ENCODE results near the gene COL5A1. TPM values are rescaled to one million over a fixed set of nuclear protein-coding genes. Genes with fewer than 3 reads are reported as not detected.
"Not testable (repeated sequence)": the region's sequence is repeated elsewhere in the genome, so short reads cannot be mapped to it uniquely, and the experiment has no call there.

Gene COL5A1
- total RNA-seq, 4 donors from 2014 or later = 13.3 to 55.0 (median 27.0) TPM

- DNase-seq (ENCODE audit: low spot score) = no peak
- TF ChIP-seq, protein P1, sequence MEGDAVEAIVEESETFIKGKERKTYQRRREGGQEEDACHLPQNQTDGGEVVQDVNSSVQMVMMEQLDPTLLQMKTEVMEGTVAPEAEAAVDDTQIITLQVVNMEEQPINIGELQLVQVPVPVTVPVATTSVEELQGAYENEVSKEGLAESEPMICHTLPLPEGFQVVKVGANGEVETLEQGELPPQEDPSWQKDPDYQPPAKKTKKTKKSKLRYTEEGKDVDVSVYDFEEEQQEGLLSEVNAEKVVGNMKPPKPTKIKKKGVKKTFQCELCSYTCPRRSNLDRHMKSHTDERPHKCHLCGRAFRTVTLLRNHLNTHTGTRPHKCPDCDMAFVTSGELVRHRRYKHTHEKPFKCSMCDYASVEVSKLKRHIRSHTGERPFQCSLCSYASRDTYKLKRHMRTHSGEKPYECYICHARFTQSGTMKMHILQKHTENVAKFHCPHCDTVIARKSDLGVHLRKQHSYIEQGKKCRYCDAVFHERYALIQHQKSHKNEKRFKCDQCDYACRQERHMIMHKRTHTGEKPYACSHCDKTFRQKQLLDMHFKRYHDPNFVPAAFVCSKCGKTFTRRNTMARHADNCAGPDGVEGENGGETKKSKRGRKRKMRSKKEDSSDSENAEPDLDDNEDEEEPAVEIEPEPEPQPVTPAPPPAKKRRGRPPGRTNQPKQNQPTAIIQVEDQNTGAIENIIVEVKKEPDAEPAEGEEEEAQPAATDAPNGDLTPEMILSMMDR (IDR thresholded peaks at IDR 0.05) = no peak
- ATAC-seq (ENCODE audit: low FRiP score) = no peak
Measured at GRCh38 chr9:134683714-134684374, 42.2 kb downstream of the COL5A1 start.

DNA sequence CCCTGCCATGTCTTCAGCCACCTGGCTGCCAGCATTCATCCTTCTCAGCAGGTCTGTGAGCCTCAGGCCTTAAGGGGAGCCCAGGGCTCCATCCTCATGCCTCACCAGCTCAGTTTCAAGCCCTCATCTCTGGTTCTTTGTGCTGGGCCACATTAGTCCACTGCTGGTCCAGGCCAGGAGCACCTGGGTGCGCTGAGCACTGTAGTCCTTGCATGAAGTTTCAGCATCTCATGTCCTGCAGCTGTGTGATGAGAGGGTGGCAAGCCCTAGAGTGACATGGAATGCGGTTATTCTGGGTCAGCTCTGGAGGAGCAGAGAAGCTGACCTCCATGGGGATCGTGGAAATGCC is 42.7 kb downstream of the COL5A1 start:
- TF ChIP-seq, protein P1 (IDR thresholded peaks at IDR 0.05) = no peak
- DNase-seq (ENCODE audit: low spot score) = no peak
- ATAC-seq (ENCODE audit: low FRiP score) = no peak

- not testable (repeated sequence) for ATAC-seq (ENCODE audit: low FRiP score); DNase-seq (ENCODE audit: low spot score)
Measured at GRCh38 chr9:134684941-134685340, 43.3 kb downstream of the COL5A1 start.

GRCh38 chr9:134685784-134686183 is 44.2 kb downstream of the COL5A1 start:
- DNase-seq (ENCODE audit: low spot score) (no peak), ATAC-seq (ENCODE audit: low FRiP score) (no peak)

GRCh38 chr9:134686896-134687295 is 45.3 kb downstream of the COL5A1 start:
- ATAC-seq (ENCODE audit: low FRiP score) (no peak), DNase-seq (ENCODE audit: low spot score) (no peak)
- TF ChIP-seq, protein P1 (IDR thresholded peaks at IDR 0.05) = no peak

More at GRCh38 chr9:134685784-134686183, 44.2 kb downstream of the COL5A1 start:
- TF ChIP-seq, protein P1 (IDR thresholded peaks at IDR 0.05) = no peak

GRCh38 chr9:134687556-134687955 is 46.0 kb downstream of the COL5A1 start:
- DNase-seq (ENCODE audit: low spot score) (no peak), ATAC-seq (ENCODE audit: low FRiP score) (no peak)
- TF ChIP-seq, protein P1 (IDR thresholded peaks at IDR 0.05) = no peak

DNA sequence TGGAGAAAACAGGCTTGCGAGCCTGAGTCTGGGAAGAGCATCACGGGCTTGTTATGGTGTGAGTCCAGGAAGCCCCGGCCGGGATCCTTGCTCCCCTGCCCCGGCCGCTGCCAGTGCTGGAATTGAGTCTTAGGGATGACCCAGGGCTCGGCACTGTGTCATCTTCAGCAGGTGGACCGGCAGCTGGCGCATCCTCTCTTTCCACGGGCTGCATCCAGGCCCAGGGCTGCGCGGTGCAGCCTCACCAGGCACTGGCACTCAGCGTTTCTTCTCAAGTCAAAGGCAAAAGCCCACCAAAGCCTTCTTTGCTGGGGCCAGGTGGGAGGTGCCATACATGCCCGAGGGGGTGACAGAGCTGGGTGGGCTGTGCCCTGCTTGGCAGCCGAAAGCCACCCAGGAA is 46.6 kb downstream of the COL5A1 start:
- no peak for DNase-seq (ENCODE audit: low spot score)
- no peak for ATAC-seq (ENCODE audit: low FRiP score)
- TF ChIP-seq, protein P1 (IDR thresholded peaks at IDR 0.05) = no peak
